Measurements from ENCODE around the gene ITGA11. TPM values are rescaled to one million over a fixed set of nuclear protein-coding genes. Genes with fewer than 3 reads are reported as not detected.

Gene ITGA11
- total and polyA plus RNA-seq, 2 of the 4 experiments (the other 2 are of a cell fraction) = 4.1 to 6.6 TPM

DNA sequence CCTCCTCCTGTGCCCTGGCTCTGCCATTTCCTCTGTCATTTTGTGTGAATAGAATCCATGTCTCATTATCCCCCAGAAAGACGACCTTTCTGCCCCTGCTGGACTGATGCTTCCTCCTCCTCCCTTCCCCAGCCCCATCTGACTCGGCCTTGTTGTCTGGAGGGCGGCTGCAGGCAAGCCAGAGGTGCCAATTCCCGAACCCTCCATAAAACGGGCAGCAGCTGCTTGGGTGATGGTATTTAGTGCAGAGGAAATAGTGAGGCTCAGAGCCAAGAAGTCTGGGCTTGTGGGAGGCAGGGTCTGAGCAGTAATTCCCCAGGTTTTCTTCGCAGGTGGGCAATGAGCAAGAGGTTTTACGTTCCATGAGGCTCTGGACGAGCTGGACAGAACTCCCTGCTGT, 71.2 kb downstream of the ITGA11 start:
- H3K4me3 ChIP-seq (ENCODE audit: insufficient read depth, low read depth, low read length) = no peak overlapping the region
- ChIA-PET POLR2A (ENCODE audit: unreplicated experiment) (no interaction called here), CTCF (interaction anchor here (1.2 kb wide), 1 partner anchor 177 kb away, joined by 3 read pairs; no protein-coding TSS in a partner anchor)
- H3K4ac ChIP-seq (ENCODE audit: low read depth, low read length) = peak overlapping the region; percentile 16; the same call in 1 of the 2 replicates
- H3K9me3 ChIP-seq (ENCODE audit: control insufficient read depth, insufficient read depth, low read length) = peaks cover 7% of the 10 kb centered on the region
- no peak overlapping the region for H2BK5ac ChIP-seq (ENCODE audit: low read depth, low read length, poor library complexity, severe bottlenecking)
- H3K9ac ChIP-seq (ENCODE audit: low read depth, low read length) = no peak overlapping the region
- no peak overlapping the region for H3K27ac ChIP-seq (ENCODE audit: insufficient read depth, low read length)
- peaks cover 6% of the 10 kb centered on the region for H3K36me3 ChIP-seq (ENCODE audit: control insufficient read depth, insufficient read depth, low read length)
- no peak overlapping the region for H3K4me2 ChIP-seq (ENCODE audit: low read depth, low read length)
- in situ Hi-C loops (cut with MboI; ENCODE audit: low sequenced_read_pairs) = no loop called here
- no peak overlapping the region for H3K23ac ChIP-seq (ENCODE audit: low read depth, low read length)
- H3K4me1 ChIP-seq (ENCODE audit: control insufficient read depth, insufficient read depth, low read length) = peaks cover 14% of the 10 kb centered on the region
- no peak overlapping the region for H2BK20ac ChIP-seq (ENCODE audit: low read depth, low read length)
- no peak overlapping the region for H3K14ac ChIP-seq (replicated peaks; ENCODE audit: low read depth, low read length)
- no peaks in the 10 kb centered on the region for H3K79me1 ChIP-seq (ENCODE audit: low read depth in 1 of 2, low read length in 2 of 2)
- intact Hi-C loops (cut with micrococcal nuclease) = no loop called here
- H2BK15ac ChIP-seq (ENCODE audit: low read depth, low read length) = no peak overlapping the region
- TF ChIP-seq, protein P1, sequence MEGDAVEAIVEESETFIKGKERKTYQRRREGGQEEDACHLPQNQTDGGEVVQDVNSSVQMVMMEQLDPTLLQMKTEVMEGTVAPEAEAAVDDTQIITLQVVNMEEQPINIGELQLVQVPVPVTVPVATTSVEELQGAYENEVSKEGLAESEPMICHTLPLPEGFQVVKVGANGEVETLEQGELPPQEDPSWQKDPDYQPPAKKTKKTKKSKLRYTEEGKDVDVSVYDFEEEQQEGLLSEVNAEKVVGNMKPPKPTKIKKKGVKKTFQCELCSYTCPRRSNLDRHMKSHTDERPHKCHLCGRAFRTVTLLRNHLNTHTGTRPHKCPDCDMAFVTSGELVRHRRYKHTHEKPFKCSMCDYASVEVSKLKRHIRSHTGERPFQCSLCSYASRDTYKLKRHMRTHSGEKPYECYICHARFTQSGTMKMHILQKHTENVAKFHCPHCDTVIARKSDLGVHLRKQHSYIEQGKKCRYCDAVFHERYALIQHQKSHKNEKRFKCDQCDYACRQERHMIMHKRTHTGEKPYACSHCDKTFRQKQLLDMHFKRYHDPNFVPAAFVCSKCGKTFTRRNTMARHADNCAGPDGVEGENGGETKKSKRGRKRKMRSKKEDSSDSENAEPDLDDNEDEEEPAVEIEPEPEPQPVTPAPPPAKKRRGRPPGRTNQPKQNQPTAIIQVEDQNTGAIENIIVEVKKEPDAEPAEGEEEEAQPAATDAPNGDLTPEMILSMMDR (conservative IDR thresholded peaks at IDR 0.05; ENCODE audit: low read depth, low read length) = no peak
- no peak for TF ChIP-seq FOS (IDR thresholded peaks at IDR 0.05; ENCODE audit: low read depth, low read length)
- TF ChIP-seq MAZ (IDR thresholded peaks at IDR 0.05; ENCODE audit: borderline replicate concordance, low read depth, low read length) = no peak
- TF ChIP-seq, protein P2, sequence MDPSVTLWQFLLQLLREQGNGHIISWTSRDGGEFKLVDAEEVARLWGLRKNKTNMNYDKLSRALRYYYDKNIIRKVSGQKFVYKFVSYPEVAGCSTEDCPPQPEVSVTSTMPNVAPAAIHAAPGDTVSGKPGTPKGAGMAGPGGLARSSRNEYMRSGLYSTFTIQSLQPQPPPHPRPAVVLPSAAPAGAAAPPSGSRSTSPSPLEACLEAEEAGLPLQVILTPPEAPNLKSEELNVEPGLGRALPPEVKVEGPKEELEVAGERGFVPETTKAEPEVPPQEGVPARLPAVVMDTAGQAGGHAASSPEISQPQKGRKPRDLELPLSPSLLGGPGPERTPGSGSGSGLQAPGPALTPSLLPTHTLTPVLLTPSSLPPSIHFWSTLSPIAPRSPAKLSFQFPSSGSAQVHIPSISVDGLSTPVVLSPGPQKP (IDR thresholded peaks at IDR 0.05; ENCODE audit: borderline replicate concordance, low read depth, low read length) = no peak
- no peak for TF ChIP-seq MAFK (IDR thresholded peaks at IDR 0.05; ENCODE audit: low read depth, low read length)
- no peak for TF ChIP-seq SMC3 (IDR thresholded peaks at IDR 0.05; ENCODE audit: low read depth, low read length)
- no peak for TF ChIP-seq RFX5 (IDR thresholded peaks at IDR 0.05; ENCODE audit: low read depth, low read length)
- no peak for TF ChIP-seq RCOR1 (IDR thresholded peaks at IDR 0.05; ENCODE audit: insufficient replicate concordance, low read length)
- no peak for TF ChIP-seq POLR2A (IDR thresholded peaks at IDR 0.05; ENCODE audit: low read depth, low read length)
- TF ChIP-seq RAD21 (IDR thresholded peaks at IDR 0.05; ENCODE audit: low read length) = no peak
- no peak for TF ChIP-seq NFE2L2 (IDR thresholded peaks at IDR 0.05; ENCODE audit: low read depth, low read length)
- H2AK9ac ChIP-seq (replicated peaks; ENCODE audit: low read depth, low read length, poor library complexity) = no peak overlapping the region
- DNase-seq (no peak), ATAC-seq (ENCODE audit: low read depth) (no peak)
- H2AK5ac ChIP-seq (ENCODE audit: low read depth, low read length) = peak overlapping the region; percentile 31; the same call in 1 of the 2 replicates
- no peak overlapping the region for H4K8ac ChIP-seq (ENCODE audit: low read depth in 2 of 2, low read length in 2 of 2)
- H2BK120ac ChIP-seq (ENCODE audit: low read depth, low read length) = no peak overlapping the region
- no TSS peak for BruUV-seq (replicated peaks)
- dilution Hi-C loops (cut with HindIII; ENCODE audit: low sequenced_read_pairs, unreplicated experiment) = no loop called here
- H4K5ac ChIP-seq (ENCODE audit: low read depth, low read length) = no peak overlapping the region
- H4K91ac ChIP-seq (ENCODE audit: insufficient read depth, low read depth, low read length) = no peak overlapping the region
- no peak overlapping the region for H3K56ac ChIP-seq (ENCODE audit: extremely low read depth, insufficient read depth, low read length)
- WGBS, 2 experiments (ENCODE audit: extremely low coverage in 2 of 2, insufficient read length in 1 of 2) = 100% methylated on average over 2 of the region's 8 CpGs; no CpG with 5 or more reads in 1 of the 2 experiments
- H3K18ac ChIP-seq (ENCODE audit: low read depth, low read length) = no peak overlapping the region
- no peaks in the 10 kb centered on the region for H4K20me1 ChIP-seq (ENCODE audit: insufficient read depth, low read length)
- H2AFZ ChIP-seq (replicated peaks; ENCODE audit: low read length, poor library complexity) = no peak overlapping the region
- no peaks in the 10 kb centered on the region for H3K27me3 ChIP-seq (ENCODE audit: control insufficient read depth, insufficient read depth, low read length)
- peaks cover 8% of the 10 kb centered on the region; the same call in 1 of the 2 replicates for H3K9me1 ChIP-seq (ENCODE audit: insufficient read depth, low read length)

Data from IMR-90 (cell line).